Tongue (tissue), 2 donors: ENCODE measurements around the gene BCL6. TPM values are rescaled to one million over a fixed set of nuclear protein-coding genes. Genes with fewer than 3 reads are reported as not detected.

Experiments
- DNase-seq: peaks from one replicate; pipeline ENCODE4 v3.0.0-alpha.2; 2015
- total RNA-seq: library from RNA; depleted of rRNA; stranded (reverse); fragments of >200 nt; gene quantifications from one replicate; pipeline ENCODE4 v1.2.3, GENCODE V29; 2014

BCL6 gene
- total RNA-seq: 19.2 TPM

DNA sequence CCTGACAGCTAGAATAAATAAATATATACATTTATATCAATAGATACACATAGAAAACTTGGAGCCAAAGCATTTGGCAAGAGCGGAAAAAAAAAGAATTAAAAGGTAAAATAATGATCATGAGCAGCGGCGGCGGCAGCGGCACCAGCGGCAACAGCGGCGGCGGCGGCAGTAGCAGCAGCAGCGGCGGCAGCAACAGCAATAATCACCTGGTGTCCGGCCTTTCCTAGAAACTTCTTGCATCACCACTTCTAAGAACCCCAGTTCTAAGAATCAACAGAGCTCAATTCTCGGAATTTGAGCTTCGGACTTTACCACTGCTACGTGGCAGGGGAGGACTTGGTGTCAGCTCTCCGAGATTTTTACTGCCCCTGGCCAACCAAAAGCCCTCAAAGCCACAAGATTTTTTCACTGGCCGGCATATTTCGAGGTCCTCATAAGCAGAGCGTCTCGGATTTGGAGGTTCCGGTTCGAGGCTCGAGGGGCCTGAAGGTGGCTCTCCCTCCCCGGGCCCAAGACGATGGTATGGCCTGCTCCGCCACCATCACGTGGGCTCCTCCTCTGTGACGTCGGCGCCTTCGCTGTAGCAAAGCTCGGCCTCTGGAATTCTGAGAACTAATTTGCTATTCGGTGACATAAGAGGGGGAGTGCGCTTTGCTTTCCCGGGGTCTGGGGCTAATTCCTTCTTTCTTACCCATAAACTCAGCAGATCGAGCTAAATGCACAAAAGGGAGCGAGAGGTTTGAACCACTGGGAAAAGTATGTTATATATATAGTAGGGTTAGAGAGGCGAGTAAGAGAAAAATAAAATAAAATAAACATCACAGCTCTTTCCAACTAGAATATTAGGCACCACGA is at the start of gene BCL6:
Gene BCL6 (minus strand): TSS at position 268 of the 858 bp plus-strand sequence. CDS start 11,775 bp downstream, outside the sequence.
- DNase-seq: peak; percentile 99

DNA sequence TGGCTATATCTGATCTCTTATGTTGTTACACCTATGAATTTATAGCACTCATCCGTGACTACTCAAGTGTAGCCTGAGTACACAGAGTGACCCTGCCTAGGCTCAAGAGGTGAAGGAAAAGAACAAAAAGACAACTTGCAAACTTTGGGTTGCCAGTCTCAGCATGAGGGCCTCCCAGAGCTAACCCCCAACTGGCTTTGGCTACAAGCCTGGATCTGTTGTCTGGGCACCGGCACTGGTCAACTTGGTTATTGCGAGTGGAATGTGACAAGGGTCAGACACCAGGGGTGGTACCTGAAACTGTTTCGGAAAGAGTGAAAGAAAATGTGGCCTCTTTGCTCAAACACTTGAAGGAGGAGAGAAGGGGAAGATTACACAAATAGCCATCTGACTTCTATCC is 49.5 kb upstream of the BCL6 start:
- no peak for DNase-seq

DNA sequence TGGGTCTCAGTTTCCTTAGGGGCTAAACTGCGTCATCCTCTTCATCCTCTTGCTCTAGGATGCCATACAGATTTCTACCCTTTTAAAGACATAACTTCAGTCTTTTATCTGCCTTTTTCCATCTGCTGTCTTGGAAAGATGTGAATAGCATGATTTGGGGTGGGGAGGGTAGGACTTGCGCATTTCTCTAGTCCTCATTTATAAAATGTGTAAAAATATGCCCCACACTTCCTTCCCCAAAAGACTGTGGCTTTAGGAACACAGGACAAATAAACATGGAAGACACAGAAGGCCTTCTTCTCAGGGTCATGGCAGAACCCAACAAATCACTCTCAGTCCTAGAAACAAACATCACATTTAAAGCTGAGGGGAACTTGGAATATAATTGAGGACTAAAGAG is 48.4 kb upstream of the BCL6 start:
- DNase-seq: no peak

DNA sequence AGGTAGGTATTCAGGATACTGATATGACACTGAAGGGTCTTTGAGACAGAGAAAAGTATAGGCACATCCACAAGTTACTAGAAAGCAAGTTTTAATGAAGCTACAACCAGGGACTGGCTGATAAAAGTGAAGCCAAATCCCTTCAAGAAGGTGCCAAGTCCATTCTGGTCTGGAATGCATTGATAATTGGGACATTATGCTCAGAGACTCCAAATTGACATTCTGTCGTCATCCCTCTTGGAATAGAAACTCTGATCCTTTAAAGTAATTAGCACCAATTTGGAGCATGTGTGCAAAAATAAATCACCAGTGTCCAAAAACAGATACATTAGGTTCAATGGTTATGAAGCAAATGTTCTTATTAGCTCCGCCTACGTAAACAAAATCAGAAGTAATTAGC is 47.3 kb upstream of the BCL6 start:
- no peak for DNase-seq

DNA sequence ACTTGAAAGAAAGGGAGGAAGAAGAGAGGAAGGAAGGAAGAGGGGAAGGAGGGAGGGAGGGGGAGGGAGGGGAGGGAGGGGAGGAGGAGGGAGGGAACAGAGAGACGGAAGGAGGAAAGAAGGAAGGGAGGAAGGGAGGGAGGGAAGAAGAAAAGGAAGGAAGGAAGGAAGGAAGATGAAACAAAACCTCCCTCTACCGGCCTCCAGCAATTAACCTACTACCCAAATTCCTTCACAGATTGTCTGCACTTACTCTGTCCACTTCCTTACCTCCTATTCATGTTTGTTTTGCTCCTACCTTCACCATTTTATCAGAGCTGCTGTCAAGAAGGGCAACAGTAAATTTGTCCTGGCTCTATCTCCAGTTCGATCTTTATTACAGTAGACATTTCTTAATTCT is 44.6 kb upstream of the BCL6 start:
- no peak for DNase-seq

DNA sequence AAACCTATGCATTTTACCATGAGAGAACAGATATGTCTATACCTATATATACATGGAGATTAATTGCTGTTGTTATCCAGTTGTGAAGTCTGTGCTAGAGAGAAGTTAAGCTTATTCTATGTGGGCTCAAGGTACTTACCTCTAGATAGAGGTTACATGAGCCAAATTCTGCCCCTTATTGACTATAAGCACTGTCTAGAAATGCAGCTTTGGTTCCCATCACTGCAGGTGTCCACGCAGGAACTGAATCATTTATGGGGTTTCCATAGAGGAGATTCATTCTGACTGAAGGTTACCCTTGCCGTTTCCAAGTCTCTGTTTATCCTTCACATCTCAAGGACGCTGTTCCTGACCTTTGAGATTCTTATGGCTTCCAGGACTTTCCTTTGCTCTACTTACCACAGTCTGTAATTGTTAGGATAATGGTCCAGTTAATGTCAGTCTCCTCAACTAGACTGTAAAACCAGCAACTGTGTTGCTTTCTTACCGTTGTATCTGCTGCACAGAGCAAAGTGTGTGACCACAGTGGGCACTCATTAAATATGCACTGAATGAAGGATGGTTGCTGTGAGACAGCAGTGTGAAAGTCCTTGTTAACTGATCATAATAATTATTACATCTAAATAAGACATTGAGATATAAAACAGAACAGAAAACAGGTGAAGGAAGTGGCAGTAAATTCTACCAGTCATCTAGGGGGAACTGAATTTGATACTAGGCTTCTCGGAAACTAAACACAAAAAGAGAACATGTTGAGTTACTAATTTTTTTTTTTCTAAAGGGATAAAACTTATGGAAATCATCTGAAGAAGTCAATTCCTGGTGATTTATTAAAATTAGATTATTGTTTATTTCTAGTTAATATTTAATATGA is 44.0 kb upstream of the BCL6 start:
- DNase-seq: no peak

DNA sequence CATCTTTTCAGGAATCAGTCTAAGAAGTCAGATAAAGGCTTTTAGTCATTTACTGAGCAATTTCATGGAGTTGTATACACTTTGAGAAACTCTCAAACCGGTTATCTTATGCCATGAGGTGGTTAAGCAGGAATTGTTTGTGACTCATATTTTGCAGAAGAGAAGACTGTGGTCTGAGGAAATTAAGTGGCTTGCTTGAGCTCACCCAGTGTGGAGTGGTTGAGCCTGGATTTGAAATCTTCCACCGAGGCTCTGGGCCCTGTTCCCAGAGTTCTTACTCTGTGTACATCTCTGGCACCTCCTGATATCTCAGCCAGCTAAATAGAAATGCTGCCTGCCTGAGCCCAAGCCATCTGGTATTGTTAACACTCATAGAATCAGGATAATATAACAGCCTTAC is 37.8 kb upstream of the BCL6 start:
- no peak for DNase-seq

DNA sequence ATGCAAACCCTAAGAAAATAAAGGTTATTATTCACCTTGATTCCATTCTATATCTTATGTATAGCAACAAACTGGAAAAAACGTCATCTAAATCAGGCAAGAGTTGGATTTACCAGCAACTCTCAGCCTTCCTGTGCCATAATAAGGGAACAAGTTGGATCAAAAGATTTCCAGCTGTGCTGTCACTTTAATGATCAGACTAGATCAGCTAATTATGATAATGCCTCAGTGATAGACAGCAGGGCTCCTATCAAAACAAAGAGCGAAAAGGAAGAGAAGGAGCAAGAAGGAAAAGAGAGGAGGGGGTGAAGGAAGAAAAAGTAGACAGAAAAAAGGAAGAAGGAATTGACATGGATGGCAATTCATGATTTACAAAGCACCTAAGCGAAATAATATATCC is 36.7 kb upstream of the BCL6 start:
- DNase-seq: no peak

DNA sequence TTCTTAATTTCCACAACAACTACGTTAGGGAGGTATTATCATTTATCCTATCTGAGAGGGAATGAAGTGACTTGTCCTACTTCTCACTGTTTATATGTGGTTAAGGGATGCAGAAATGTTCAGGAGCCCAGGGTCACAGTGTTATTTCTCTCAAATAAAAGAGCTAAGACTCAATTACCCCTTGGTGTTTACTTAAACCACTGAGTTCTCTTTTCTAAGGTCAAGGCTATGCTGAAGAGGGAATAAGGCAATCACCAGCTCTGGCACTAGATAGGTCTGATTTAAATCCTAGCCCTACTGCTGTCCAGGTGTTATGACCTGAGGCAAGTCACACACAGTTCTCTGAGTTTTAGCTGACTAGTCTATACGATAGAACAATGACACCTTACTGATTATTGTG is 35.7 kb upstream of the BCL6 start:
- no peak for DNase-seq

DNA sequence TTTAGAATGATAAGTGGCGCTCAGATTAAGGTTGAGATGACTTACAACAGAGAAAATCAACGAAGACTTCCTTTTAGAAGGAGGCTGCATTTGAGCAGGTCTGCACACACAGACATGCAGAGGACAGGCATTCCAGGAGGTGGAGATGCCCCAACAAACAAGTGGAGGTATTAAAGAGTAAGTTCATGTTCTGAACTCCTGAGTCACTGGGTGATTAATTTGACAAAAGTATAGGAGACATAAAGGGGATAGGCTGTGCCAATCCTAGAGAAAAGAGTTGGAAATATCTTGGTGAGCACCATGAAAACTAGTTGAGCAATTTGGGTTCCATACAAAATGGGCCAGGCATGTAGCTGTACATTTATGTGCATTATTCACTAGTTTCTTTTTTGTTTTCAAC is 33.5 kb upstream of the BCL6 start:
- DNase-seq: no peak

DNA sequence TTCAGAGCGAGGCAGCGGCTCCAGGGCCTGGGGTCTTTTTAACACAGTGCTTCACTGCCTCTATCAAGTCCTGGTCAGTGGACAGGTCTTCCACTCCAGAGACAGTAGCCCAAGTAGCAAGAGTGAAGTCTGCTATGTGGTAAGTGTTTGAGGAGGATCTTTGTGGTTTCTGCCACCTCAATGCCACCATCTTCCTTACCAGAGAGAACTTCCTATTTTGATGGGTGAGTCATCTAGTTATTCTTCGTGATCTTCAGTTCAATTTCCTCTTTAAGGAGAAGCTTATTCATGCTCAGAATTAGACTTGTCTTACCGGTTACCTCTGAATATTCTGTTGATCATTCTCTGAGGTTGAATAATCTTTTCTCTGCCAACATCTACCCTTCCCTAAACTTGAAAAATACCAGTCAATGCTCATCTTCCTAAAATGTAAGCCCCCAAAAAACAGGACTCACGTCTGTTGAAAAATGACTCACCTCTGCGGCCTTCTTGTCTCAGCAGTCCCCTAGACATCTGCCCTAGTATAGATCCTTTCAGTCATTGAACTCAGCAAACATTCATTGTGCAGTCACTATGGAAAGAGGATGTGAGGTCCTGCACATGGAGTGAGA is 32.2 kb upstream of the BCL6 start:
- no peak for DNase-seq

DNA sequence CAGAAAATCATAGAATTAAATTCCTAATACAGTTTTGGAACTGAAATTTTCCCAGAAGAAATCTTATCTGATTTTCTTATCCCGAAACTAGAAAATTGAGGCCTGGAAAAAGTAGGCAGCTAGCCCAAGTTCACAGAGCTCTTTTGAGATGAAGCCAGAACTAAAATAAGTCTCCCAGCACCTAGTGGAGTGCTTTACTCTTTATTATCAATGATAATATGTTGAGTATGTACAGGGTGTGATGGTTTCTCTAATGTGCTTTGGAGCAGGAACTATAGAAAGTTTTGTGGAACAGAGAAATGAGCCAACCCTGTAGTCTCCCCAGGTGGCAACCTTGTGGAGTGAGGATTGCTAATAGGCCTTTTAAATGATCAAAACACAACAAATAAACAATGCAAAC is 30.3 kb upstream of the BCL6 start:
- DNase-seq: no peak

DNA sequence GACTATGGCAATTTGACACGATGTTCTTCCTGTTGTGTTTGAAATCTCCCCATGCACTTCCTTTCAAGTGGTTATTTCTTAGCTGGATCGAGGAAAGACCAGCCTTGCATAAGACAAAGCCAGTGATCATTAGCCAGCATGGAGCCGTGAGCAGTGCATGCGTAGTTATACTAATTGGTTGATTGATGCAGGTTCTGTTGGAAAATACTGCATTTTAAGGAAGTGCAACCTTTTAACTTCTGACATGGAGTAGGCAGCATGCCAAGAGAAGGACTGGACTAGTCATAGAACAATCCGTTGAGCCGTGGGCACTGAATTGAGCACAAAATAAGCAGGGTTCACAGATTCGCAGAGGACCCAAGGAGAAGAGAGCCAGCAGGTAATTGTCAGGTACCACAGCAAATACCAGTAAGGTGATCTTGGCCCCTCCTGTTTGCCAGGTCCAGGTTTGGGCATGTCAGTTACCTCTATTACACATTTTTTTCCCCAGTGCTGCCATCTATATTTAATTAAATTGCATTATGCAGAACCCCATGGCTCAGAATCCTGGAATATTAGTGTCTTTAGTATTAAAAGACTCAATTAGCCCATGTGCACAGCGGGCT is 29.0 kb upstream of the BCL6 start:
- DNase-seq: no peak

DNA sequence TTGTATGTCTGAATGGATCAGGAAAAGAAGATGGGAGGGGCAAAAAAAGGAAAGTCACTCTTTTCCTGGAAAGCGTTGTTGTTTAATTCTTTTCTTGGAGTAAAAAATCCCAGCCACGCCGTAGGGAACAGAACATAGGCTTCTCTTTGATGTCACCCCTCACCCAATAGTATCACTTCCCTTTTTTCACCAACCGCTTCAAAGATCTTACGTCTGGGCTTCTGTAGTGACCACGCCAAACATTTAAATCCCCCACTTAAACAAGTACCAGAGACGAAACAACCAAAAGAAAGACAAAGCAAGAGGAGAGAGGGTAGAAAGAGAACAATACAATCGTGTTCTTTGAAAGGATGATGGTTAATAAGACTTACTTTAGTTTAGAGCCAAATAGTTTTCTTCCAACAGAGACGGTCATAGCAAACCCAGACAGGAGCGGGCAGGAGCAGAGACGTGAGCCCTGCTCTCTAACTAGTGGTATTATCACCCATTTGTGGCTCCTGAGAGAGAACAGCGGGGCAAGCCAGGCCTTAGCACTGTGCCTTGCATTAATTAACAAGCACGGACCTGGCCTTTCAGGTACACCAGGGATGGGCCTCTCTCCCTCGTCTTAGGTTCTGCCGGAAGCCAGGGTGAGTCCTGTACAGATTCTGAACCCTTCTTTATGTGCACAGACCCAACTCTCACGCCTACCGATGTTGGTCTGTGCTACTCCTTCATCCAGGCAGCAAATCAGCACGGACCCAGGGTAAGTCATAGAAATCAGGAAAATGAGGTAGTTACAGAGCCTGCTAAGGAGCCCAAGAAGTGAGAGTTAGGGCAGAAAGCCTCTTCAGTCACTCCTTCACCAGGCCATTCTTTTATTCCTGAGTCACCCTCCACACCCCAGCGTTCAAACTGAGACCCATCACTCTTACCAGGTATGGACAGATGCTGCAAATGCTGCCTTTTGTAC is 28.2 kb upstream of the BCL6 start:
- DNase-seq: no peak

DNA sequence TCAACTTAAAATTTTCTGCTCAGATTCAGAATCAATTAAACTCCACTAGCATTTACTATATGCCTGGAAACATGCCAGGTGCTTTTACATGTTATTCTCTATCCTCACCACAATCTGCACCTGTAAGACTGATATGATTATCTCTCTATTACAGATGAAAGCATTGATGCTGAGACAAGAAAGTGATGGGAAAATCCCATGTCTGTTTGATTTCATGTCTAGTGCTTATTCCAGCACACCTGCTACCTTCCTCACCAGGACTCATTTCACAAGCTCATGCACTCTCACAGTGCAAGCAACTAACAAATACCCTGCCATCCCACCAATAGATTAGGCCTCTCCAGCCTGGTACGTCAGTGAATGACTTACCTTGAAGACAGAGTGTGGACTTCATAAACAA is 25.0 kb upstream of the BCL6 start:
- no peak for DNase-seq

DNA sequence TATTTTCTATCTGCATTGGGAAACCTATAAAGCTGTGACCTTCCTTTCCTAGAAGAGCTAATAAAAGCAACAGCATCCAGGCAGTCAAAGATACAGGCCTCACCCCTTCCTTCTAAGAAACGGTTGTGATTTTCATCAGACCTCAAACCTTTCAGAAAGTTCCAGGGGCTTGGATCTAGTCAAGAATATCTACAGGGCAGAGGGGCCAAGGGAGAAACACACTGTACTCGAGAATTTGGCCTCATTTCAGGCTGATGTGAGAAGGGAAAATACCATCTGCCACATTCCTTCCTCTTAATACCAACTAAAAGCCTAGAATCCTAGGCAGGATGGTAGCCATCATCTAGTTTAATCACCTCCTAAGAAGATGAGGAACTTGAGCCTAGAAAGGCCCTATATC is 24.5 kb upstream of the BCL6 start:
- DNase-seq: no peak

DNA sequence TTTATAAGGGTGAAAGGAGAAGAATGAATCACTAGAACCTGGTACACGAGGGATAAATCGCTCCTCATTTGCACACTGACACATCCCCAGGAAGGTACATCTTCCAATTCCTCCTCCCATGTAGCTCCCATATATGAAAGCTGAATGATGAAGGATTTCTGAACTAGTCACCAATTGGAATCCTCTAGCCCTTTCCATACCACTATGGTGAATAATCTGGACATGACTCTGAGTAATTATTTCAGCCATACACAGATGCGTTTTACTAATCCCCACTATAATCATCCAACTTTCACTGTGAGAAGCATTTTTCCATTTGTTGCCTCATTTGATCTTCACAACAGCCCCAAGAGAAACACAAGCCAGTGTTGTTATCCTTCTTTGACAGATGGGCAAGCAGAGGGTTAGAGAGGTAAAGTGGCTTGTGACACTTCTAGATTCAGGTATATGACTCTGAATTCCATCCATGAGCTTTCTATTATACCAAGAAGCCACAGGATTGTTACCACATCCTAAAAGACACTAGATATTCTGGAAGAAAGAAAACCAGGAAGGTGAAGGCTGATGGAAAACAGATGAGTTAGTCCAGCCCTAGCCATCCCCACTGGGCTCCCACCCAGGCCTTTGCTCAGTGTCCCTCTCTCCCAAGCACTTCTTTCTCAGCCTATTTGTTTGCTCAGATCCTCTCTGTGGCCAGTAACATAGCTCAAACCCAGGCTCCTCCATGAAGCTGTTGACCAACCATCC is 22.2 kb upstream of the BCL6 start:
- DNase-seq: no peak

DNA sequence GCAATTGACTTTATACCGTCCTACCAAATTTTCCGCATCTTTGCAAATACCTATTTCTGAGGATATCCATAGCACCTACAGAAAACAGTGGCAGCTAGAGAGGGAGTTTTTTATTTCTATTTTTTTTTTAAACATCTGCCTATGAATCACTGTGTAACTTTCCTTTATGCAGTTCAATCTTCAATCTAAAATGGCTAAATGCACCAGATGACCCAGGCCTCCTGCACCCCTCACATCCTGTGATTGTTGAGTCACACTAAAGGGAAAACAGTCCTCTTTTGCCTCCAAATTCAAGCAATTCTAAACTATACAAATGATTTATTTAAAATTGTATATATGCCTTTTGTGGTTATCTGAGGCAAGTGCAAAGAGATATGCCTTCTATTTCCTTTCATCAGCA is 20.1 kb upstream of the BCL6 start:
- no peak for DNase-seq

DNA sequence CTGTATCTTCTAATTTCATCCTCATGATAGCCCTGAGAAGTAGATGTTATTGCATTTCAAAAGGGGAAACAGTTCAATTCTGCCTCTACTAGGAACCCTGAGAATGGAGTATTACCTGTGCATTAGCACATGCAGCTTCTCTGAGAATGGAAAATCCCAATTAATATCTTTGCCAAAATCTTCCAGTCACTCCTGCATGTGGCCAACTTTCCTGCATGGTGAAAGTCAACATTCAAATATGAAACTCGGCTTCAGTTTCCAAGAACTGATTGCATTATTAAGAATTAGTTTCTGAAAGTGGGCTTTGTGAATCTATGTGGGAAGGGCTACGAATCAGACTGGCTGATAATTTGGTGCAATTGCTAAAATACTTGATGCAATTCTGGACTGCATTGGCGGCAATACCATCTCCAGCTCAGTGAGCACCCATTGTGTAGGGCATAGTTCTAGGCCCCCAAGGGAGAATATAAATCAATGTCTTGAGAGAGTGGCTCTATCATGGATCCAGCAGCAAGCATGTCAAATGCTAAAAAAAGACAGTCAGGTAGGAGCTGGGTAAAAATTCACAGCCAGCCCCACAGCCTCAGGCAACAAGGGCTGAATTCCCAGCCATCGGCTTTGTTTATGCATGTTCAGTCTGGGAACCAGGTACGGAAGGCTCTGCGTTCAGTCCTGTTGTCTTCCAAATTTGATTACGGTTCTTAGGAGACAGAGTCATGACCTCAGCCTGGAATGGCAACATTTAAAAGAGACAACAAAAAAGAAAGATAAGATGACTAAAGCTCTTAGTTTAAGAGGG is 18.8 kb upstream of the BCL6 start:
- DNase-seq: no peak

DNA sequence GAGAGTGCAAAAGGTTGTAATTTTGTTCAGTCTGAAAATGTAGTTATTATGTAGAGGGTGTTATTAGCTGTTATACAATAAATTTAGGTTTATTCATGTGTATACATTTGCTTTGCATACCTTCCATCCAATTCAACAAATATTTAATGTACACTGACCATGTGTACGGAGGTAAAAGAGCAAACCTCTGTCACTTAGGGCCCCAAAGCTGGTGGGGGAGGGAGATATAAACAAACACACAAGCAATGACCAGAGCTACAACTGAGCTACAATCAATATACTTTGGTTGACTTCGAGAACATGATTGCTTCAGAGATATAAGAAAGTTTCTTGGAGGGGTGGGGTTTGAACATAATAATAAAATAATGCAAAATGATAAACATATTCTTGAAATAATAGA is 17.5 kb upstream of the BCL6 start:
- no peak for DNase-seq
